Measurements from ENCODE around the gene UBE2E1.

- TF ChIP-seq POLR2A (IDR thresholded peaks at IDR 0.05): no peak
- TF ChIP-seq CTCF (IDR thresholded peaks at IDR 0.05): no peak
- no peak for TF ChIP-seq POLR2AphosphoS5 (IDR thresholded peaks at IDR 0.05)
- no peak for TF ChIP-seq EP300 (IDR thresholded peaks at IDR 0.05)
Observed at GRCh38 chr3:23830869-23831484, 25.2 kb downstream of the UBE2E1 start.

Data from stomach (tissue), 4 donors.